Nephron progenitor cell (in vitro differentiated cells): Measurements from ENCODE around the gene TRPM1.

Experiments used
- DNase-seq: peaks from one replicate; pipeline ENCODE4 v3.0.0; 2021
- H3K27ac Mint-ChIP-seq: 2 replicates; pipeline ENCODE4 v1.8.0; 2021; ENCODE audit warnings: mild to moderate bottlenecking, moderate library complexity, mixed read lengths
- H3K27me3 Mint-ChIP-seq: 2 replicates; pipeline ENCODE4 v1.8.0; 2021; ENCODE audit warnings: mild to moderate bottlenecking, low read depth, mixed read lengths; ENCODE audit not compliant: poor library complexity
- H3K36me3 Mint-ChIP-seq: 2 replicates; pipeline ENCODE4 v1.8.0; 2021; ENCODE audit warnings: low read depth, mixed read lengths
- H3K4me1 Mint-ChIP-seq: 2 replicates; pipeline ENCODE4 v1.8.0; 2021; ENCODE audit warnings: mixed read lengths
- H3K4me3 Mint-ChIP-seq: 2 replicates; pipeline ENCODE4 v1.8.0; 2021; ENCODE audit warnings: mild to moderate bottlenecking, moderate library complexity, mixed read lengths
- H3K9me3 Mint-ChIP-seq: 2 replicates; pipeline ENCODE4 v1.8.0; 2021; ENCODE audit warnings: mild to moderate bottlenecking, moderate library complexity, mixed read lengths
- CTCF ChIP-seq: fragments of 200-600 bp; sonication (generic); IDR thresholded peaks from 2 replicates; pipeline ENCODE4 v1.5.0; 2021; ENCODE audit warnings: antibody characterized with exemption

The TRPM1 gene

DNA sequence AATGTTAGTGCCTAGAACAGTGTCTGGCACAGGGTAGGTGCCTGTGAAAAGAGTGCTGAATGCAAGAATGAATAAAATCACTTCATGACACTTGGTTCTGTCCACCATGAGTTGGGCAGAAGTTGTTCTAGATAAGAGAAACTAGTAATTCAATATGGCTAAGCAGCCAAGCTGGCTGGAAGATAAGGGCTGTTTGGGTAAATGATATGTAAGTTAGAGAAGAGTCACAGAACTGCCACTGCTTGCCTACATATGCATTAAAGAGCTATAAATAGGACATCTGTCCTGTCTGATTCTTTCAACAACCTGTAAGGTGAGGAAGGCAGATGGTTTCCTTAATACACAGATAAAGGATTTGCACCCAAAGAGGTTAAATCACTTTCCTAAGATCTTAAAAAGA is 123.2 kb downstream of the TRPM1 start:
- no peak overlapping the region for H3K4me3 Mint-ChIP-seq
- no peak for TF ChIP-seq CTCF
- H3K9me3 Mint-ChIP-seq = no peaks in the 10 kb centered on the region
- no peak for DNase-seq
- H3K36me3 Mint-ChIP-seq = peaks cover 55% of the 10 kb centered on the region
- no peaks in the 10 kb centered on the region for H3K4me1 Mint-ChIP-seq
- no peak overlapping the region for H3K27ac Mint-ChIP-seq
- no peaks in the 10 kb centered on the region for H3K27me3 Mint-ChIP-seq

DNA sequence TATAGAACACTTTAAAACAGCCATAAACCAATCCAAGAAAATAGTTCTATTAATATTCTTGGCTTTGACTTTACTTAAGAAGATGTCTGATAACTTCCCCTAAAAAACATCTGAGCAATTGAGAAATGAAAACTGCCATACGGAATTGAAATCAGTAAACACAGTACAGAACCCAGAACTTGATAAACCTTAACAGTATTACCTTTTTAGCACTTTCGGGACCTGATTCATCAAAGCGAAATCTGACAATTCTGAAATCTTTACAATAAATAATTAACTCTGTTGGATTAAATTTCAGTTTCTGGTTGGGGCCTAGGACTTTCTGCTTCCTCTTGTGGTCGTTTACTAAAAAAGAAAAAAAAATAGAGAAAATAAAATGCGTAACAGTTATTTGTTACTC is 127.4 kb downstream of the TRPM1 start:
- H3K4me3 Mint-ChIP-seq = no peak overlapping the region
- DNase-seq = no peak
- no peaks in the 10 kb centered on the region for H3K9me3 Mint-ChIP-seq
- no peaks in the 10 kb centered on the region for H3K27me3 Mint-ChIP-seq
- no peaks in the 10 kb centered on the region for H3K4me1 Mint-ChIP-seq
- H3K27ac Mint-ChIP-seq = no peak overlapping the region
- no peak for TF ChIP-seq CTCF
- peaks cover 59% of the 10 kb centered on the region for H3K36me3 Mint-ChIP-seq

GRCh38 chr15:30973379-30973778 is 128.1 kb downstream of the TRPM1 start:
- DNase-seq = no peak
- no peaks in the 10 kb centered on the region for H3K27me3 Mint-ChIP-seq
- peaks cover 57% of the 10 kb centered on the region for H3K36me3 Mint-ChIP-seq
- no peak overlapping the region for H3K27ac Mint-ChIP-seq
- H3K4me3 Mint-ChIP-seq = no peak overlapping the region
- no peaks in the 10 kb centered on the region for H3K9me3 Mint-ChIP-seq
- TF ChIP-seq CTCF = no peak
- H3K4me1 Mint-ChIP-seq = no peaks in the 10 kb centered on the region

DNA sequence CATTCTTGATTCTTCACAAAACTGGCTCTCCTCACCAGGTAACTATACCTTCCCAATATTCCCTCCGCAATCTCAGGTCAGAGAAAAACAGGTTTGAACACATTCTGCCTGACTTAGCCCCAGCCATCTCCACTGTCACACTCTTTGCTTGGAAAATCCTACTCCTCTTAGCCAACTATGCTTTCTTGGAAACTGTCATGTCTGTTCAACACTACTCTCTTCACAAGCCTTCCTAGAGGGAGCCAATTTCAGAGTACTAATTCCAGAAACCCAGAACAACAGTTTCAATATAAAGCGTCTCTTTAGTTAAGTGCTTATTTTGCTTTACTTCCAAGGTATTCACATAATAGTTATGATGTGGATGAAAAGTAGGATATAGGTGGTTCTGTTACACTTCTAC is 131.8 kb downstream of the TRPM1 start:
- Mint-ChIP-seq H3K4me1 (no peaks in the 10 kb centered on the region), H3K27ac (no peak overlapping the region), H3K36me3 (peaks cover 44% of the 10 kb centered on the region), H3K9me3 (no peaks in the 10 kb centered on the region), H3K27me3 (no peaks in the 10 kb centered on the region), H3K4me3 (no peak overlapping the region)
- no peak for TF ChIP-seq CTCF
- no peak for DNase-seq

- Mint-ChIP-seq H3K27me3 (no peaks in the 10 kb centered on the region), H3K9me3 (no peaks in the 10 kb centered on the region), H3K4me3 (no peak overlapping the region), H3K36me3 (peaks cover 36% of the 10 kb centered on the region), H3K27ac (no peak overlapping the region), H3K4me1 (no peaks in the 10 kb centered on the region)
- TF ChIP-seq CTCF = no peak
- DNase-seq = no peak
These were observed 137.8 kb downstream of the TRPM1 start for GRCh38 chr15:30963681-30964080.

DNA sequence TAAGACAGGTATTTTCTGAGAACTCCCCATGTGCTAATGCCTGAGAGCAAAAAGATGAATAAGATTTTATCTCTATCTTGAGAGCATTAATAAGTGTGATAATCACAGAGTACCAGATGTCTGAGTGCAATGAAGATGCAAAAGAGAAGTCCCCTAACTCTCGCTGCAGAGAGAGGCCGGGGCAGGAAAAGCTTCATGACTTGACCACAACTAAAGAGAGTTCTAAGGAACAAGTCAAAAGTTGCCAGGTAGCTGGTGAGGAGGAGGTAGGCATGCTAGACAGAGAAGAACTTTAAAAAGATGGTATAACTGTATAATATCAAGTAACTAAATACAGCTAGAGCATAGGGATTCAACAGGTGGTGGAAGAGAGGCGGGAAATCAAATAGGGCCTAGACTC is 138.9 kb downstream of the TRPM1 start:
- no peaks in the 10 kb centered on the region for H3K9me3 Mint-ChIP-seq
- no peak for DNase-seq
- peak overlapping the region; percentile 30 for H3K27ac Mint-ChIP-seq

More for the DNA sequence above, 138.9 kb downstream of the TRPM1 start:
- peaks cover 43% of the 10 kb centered on the region for H3K36me3 Mint-ChIP-seq
- TF ChIP-seq CTCF = no peak
- no peaks in the 10 kb centered on the region for H3K27me3 Mint-ChIP-seq
- H3K4me3 Mint-ChIP-seq = no peak overlapping the region
- H3K4me1 Mint-ChIP-seq = no peaks in the 10 kb centered on the region
